Left hindlimb (tissue), 1 donor: Measurements from ENCODE around the gene ABAT.
"Not testable (repeated sequence)": the region's sequence is repeated elsewhere in the genome, so short reads cannot be mapped to it uniquely, and the experiment has no call there.

Experiments
- DNase-seq: peaks from one replicate; pipeline ENCODE4 v3.0.0-alpha.2; 2018

ABAT gene

DNA sequence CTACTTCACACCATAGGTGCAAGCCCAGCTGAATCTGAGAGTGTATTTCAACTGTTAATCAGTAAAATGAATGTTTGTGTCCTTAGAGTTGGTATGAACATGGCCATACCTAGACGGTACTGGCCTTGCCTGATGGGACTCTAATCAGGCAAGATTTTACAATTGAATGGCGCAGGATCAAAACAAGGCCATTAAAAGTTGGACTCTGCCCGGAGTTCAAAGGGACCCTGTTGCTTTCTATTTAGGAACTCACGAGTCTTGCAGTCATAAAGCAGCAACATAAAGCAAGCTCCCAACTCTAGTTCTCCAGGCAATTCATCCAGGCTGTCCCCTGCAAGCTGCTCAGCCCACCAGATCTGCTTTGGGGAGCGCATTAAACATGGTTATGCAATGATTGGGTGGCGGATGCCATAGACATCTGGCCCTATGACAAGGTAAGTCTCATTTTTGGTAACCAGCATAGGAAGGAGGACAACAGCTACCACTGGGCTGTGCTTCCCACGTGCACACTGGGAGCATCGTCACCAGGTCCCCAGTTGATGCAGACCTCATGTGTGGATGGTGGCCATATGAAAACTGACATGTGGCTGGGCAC, 114.3 kb downstream of the ABAT start:
- DNase-seq = no peak

DNA sequence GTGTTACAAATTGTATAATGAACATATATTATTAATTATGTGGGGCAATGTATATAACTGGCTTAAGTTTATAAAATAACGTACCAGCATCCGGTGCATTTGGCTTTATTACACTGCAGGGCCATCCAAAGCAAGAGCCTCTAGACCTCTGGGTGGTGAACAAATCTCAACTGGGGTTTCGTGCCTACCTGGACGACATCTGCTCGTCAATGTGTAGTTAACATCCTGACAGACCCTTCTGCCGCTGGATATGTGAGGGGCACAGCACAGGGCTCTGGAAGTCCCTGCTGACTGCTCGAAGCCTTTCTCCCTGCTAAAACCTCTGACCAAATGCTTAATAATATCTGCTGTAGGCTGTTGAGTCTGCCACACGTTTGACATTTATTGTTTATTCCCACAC, 120.7 kb downstream of the ABAT start:
- DNase-seq = no peak

DNA sequence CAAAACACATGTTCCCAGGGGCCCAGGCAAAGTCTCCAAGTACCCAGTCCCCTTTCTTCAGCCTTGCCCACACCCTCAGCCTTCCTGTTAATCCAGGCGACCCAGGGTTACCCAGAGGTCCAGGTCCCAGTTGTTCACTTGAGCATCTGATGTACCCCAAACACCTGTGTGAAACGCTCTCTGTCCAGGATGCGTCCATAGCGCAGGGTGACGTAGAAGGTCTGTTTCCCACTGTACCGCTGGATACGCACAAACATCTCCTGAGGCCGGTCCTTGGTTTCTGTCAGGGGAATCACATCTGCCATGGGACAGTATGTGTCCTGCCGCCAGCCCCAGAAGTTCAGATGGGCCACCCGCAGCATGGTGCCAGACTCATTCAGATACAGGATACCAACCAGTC, 121.4 kb downstream of the ABAT start:
- no peak for DNase-seq

DNA sequence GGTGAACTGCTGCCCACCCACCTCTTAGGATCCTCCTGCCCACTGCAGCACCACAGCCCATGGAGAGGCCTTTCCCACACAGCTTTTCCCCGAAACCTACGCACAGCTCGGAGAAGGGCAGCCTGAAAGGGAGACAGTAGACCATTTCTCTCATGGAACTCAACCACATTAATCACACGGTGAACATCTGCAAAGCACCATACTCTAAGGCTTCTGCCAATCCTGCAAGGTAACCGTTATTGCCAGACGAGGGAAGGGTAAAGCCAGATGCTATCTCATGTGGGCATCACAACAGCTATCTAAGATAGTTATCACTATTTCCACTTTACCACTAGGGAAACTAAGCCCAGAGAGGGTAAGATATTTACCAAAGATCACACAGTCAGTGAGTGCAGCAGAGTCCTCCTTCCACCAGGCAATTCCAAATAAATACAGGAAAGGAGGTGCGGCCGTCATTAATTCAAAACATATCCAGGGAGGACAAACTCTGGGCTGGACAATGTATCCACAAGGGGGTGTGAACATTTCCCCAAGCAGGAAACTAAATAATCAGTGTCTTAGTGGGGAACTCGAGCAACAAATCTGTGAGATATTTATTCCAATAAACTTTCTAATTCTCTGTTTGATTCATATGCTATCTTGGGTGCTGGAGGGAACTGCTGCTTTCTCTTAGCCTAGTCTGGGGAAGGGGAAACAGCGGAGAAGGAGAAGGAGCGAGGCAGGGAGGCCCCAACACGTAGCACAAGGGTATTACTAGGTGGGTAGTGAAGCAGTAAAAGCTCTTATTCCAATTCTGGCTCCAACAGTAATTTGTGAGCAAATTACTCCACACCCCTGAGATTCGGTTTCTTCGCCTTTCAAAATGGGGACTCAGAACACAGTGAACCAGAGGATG, 122.3 kb downstream of the ABAT start:
- DNase-seq = no peak

DNA sequence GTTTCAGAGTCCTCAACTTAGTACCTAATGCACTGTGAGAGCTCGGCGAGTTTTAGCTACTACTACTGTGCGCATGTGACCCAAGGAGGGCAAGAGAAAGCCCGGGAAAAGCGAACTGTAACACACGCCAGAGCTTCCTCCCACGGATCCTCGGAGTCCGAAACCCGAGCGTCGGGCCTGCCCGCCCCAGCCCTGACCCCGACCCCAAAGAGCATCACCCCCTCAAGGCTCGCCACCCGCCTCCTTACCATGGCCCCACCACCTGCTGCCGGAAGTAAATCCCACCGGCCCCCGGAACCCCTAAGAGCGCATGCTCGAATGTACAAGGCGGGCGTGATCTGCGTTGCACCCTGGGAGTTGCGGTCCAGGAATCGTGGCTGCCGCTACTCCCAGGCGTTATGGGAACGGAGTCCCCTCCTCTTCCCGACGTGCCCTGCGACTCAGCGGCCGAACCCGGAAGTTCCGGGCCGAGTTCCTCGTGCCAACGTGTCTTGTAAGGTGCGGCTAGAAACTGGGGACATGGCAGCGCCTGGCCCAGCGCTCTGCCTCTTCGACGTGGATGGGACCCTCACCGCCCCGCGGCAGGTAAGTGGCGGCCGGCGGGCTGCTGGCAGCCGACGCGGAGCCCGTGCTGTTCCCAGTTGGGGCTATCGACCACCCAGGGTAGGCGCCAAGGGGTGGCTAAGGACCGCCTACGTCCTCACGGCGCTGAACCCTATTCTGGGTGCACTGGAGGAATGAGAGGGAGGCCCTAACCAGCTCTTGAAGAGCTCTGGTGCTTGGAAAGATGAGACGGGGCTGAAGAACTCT, 123.2 kb downstream of the ABAT start, which contains the start of the genes PMM2 and TMEM186:
Gene PMM2, plus strand, starts transcription at position 476 of the 810 bp plus-strand sequence. Its CDS starts 44 bp downstream, at position 520.
Gene TMEM186, minus strand, starts transcription at position 276 of the 810 bp plus-strand sequence. Its CDS starts 25 bp downstream, at position 251.
- peak; percentile 97 for DNase-seq

DNA sequence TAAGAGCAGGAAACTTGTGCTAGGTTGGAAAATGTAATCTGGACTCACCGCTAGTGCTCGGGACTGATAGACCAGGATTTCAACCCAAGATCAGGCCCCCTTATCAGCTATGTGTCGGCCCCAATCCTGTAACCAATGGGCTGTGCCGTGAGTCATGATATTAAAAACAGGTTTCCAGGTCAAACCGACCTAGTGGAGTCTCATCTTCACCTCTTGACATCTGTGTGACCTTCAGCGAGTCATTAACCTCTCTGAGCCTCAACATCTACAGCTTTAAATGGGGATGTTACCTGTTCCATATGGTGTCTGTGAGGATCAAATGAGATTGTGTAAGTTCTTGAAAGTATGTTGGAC, 123.7 kb downstream of the ABAT start:
- no peak for DNase-seq

DNA sequence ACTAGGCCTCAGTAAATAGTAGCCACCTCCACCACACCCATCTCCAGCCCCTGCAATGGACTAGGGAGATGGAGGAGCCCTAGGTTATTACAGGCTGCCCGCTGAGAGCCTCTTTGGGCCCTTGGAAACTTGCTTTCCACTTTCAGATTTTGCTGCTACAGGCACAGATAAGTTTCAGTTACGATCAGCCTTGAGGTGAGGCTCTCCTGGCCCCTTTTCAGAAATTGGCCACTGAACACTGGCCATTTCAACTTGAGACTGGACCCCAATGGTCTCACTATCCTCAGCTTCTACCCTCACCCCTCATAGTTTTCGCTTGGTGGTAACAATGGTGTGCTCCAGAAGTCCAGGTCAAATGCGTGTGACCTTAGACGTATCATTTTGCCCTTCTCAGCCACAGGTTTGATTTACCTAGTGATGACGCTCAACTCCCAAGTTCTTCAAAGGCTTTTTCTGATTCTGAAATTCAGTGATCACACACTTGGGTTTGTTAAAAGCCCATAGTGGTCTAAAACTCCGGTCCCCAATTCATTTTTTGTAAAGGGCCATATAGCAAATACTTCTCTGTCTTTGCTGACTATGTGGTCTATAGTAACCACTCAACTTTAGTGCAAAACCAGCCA, 124.2 kb downstream of the ABAT start:
- DNase-seq = no peak

DNA sequence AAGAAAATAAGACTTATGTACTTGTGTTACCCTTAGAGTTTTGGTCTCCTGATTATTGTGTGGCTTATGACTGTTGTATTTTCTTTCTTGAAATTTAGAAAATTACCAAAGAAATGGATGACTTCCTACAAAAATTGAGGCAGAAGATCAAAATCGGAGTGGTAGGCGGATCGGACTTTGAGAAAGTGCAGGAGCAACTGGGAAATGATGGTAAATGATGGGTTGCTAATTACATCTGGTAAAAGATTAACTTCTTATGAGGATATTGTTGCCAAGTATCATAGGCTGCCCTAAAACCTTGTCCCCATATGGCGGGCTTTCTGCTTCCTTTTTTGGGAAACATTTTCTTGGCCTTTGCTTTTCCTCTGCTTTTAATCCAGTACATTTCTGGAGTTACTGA, 127.3 kb downstream of the ABAT start:
- DNase-seq = no peak

DNA sequence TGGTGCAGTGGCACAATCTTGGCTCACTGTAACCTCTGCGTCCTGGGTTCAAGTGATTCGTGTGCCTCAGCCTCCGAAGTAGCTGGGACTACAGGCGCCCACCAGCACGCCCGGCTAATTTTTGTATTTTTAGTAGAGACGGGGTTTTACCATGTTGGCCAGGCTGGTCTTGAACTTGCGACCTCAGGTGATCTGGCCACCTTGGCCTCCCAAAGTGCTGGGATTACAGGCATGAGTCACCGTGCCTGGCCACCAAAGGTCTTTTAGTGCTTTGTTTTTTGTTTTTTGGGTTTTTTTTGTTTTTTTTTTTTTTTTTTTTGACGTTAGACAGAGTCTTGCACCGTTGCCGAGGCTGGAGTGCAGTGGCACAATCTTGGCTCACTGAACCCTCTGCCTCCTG, 129.3 kb downstream of the ABAT start:
- not testable (repeated sequence) for DNase-seq

DNA sequence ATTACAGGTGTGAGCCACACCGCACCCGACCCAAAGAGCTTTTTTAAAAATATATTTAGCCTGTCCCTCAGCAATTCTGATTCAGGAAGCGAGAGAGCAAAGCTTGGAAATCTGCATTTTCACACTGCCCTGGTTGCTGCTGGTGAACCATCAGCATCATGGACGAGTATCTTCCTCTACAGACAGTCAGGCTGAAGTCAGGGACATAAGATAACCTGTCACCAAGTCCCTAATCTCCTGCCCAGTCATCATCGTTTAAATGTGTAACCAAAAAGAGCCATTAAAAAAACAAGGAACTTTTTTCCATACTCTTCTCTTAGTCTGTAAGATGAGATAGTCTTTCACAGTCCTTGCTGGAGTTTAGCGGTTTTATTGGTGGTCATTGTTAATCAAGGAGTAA, 129.9 kb downstream of the ABAT start:
- no peak for DNase-seq

DNA sequence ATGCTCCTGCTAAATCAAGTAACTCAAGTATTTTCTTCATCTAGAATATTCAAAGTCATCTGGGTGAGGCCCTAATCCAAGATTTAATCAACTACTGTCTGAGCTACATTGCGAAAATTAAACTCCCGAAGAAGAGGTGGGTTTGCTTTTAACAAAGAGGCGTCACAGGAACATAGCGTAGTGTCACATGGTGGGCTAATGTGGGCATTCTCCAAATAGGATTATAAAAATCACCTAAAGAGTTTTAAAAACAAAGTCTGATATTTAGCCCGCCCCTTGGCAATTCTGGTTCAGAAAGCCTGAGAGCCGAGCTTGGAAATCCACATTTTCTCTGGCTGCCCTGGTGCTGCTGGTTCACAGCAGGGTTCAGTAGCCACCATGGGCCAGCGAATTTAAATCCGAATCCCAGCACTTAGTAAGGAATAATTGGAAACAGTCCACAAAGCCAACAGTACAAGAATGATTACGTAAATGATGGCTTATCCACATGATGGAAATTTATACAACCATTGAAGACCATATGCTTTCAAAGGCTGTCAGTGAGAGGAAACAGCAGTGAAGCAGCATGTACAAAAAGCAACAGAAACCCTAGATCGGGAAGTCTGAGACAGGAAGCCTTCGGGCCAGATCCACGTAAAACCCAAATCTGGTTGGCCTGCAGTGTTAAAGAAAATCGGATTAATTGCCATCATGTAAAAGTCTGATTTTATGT, 132.0 kb downstream of the ABAT start:
- no peak for DNase-seq

DNA sequence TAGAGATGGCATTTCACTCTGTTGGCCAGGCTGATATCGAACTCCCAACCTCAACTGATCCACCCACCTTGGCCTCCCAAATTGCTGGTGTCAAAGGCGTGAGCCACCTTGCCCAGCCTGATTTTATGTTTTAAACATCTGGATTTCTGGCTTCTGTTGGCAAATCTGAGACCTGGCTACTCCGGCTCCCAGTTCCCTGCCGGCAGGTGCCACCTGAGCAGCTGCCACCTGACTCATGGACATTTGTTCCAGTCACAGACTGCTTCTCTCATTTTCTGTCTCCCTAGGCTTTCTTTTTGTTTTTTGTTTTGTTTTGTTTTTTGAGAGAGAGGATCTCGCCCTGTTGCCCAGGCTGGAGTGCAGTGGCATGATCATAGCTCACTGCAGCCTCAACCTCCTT, 132.8 kb downstream of the ABAT start:
- DNase-seq = no peak

DNA sequence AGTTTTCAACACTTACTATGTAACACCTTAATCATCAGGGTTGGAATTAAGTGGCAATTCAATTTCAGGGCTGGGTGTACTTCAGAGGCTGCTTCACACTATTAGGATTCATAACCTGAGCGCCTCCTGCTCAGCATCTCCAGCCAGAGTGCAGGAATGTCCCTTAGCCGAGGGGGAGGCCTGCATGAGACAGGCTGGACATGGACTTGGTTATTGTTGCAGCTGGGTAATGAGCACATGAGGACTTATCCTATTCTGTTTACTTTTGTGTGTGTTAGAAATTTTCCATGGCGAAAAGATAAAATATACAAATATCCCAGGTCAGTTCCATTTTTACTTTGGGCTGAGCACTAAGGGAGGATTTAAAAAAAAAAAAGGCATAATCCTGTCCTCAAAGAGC, 133.6 kb downstream of the ABAT start:
- no peak for DNase-seq

DNA sequence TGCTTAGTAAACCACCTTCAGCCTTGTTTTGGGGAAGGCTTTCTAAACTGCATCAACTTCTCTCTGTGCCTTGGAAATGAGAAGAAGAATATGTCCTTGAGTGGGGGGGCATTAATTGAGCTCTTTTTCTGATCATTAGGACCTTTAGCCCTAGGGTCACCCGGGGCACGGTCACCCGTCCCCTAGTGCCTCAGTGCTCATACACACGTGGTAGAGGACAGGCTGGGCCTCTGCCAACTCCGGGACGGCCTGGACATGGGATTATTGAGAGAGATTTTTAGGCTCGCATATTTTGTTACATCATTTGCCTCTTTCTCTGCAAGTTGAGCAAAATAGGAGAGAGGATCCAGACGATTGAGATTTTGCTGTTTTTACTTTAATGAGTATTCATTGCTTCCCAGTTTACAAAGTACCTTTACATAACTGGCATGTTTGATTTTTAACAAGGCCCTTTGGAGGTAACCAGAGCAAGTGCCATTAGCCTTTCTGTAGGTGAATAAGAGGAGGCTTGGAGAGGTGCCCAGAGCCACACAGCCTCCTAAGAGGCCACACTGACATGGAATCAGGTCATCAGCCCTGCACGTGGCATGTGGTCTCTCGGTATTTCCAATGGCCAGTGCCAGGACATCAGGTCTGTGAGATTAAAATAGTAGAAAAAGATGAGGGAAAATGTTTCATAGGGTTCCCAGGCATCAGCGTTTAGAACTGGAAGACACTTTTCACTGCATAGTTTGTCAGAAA, 134.4 kb downstream of the ABAT start:
- DNase-seq = no peak

DNA sequence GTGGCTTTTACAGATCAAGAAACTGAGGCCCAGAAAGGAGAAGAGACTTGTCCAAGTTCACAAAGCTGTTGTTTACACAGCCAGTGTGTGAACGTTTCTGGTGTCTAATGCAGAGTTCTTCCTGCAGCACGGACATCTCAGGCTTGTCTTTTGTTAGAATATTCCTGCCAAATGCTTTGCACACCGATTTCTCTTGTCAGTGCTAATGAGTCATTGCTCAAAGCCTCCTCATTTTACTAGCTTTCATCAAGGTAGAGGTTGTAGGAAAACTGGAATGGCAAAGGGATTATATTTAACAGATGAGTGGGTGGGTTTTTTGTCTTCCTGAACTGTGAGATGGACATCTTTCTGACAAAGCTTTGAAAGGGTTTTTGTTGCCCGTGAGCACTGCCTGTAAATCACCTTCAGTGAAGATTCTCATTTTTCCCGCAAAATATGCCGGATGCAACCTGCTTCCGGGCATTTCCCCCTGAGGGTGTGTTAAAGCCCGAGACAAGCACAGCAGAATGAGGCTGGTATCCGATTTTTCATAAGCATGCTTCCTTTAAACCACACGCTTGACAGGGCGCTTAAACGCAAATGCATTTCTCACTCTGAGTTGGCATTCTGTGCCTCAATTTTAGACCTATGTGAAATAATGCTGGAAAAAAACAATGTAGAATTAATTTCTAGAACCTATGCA, 137.9 kb downstream of the ABAT start:
- DNase-seq = no peak

DNA sequence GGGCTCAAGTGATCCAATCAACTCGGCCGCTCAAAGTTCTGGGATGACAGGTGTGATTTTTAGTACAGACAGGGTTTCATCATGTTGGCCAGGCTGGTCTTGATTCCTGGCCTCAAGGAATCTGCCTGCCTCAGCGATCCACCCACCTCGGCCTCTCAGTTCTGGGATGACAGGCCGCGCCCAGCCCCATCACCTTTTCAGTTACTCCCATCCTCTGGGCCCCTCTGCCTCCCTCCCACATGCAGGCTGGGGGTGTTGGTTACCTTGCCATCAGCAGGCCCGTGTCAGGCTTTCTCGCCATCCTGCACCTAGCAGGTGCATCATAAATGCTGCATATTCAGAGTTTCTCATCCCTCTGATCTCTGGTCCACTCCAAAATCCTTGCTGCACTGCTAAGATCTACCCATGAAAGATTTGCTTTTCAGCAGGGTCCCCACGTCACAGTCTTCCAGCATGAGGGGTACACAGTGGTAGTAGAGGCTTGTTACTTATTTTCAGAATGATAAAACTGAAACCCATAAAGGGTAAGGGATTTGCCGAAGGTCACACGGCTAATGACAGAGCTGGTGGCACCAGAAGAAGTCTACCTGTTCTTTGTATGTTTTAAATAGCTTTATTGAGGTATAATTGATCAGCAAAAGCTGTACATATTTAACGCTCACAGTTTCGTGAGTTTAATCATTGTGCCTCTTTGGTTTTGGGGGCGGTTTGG, 139.8 kb downstream of the ABAT start:
- DNase-seq = no peak

DNA sequence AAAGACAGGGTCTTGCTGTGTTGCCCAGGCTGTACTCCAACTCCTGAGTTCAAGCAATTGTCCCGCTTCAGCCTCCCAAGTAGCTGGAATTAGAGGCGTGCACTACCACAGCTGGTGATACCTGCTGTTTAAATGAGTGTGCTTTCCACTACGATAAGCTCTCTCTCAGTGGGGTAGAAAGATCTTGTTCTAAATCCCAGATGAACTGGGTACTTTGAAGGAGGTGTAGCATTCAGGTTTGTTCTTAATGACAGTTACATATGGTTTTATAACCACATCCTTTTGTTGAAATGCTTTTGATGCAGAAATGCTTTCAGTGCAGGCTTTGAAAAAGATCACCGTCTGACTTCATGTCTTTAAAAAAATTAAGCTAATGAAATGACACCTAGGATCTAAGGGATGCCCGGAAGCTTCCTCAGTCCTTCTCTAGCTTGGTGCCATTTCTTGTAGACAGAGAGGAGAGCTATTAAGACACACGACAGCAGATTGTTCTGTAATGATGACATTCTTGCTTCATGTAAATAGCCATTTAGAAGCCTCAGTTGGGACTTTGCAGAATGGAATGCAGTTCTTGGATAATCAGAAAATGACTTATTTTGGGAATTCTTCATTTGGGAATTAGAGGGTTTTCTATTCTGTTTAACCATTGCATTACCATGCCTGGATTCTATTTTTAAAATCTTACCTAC, 142.7 kb downstream of the ABAT start:
- DNase-seq = no peak

DNA sequence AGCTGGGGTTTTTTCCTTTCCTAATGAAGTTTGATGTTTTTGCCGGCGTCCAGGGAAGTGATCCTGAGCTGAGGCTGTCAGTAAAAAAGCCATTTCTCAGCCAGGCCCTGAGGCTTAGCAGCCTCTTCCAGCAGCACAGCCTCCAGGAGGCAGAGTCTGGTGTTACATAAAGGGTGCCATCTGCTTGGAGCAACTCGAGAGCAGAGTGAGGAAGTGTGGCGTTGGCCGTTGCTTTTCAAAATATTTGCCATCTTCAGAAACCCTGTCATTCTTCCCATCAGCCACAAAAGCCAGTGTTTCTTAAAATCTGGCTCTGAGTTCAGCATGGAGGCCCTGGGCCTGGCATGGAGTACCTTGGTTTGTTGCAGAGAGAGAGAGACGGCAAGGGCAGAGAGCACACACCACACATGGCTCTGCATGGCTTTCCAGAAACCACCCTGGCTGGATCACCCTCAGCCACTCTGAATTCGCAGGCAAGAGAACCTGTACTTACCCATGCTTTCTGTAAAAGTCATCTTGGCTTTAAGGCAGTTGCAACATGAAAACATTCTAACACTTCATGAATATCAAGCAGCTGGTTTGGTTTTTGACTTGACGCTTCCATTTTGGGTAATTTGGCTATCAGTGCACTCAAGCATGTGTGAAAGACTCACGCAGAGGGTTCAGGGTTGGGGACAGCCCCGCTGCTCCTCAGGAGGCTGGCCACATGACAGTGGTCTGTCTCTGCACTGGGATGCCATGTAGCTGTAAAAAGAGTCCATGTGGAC, 144.3 kb downstream of the ABAT start:
- DNase-seq = no peak
